NCI-H1930 (cell line): ENCODE data around the gene CACNA2D3.

Source experiments
- DNase-seq, 2 experiments: peaks; one replicate each; lab custom pipeline; 2025; lab: John Stamatoyannopoulos, UW

Gene CACNA2D3

GRCh38 chr3:54745843-54746242 lies 623.5 kb downstream of the CACNA2D3 start:
- DNase-seq: no peak

DNA sequence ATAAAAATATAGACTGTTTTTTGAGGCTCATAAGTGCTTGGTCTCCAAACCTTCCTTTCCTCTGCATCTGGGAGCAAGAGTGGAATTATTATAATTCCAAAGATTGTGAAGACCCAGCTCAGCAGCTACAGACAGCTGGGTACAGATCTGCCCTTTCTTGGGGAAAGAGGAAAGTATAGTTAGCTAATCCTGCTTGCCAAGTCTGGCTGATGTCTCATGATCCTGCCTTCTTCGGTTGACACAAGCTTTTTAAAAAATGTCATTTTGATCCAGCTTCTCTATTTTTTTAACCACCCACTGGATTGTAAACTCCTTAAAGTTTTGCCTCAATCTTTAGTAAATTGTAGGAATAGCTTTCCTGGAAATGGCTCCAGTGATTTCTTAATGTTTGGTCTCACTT lies 624.4 kb downstream of the CACNA2D3 start:
- no peak for DNase-seq

- no peak for DNase-seq
Observed at GRCh38 chr3:54755756-54756155, 633.4 kb downstream of the CACNA2D3 start.

GRCh38 chr3:54756330-54756731 lies 634.0 kb downstream of the CACNA2D3 start:
- DNase-seq: no peak

- DNase-seq: no peak
Observed at GRCh38 chr3:54758461-54758860, 636.1 kb downstream of the CACNA2D3 start.

GRCh38 chr3:54759166-54759565 lies 636.8 kb downstream of the CACNA2D3 start:
- DNase-seq: no peak

- DNase-seq: no peak
Observed at GRCh38 chr3:54760201-54760600, 637.8 kb downstream of the CACNA2D3 start.

GRCh38 chr3:54761637-54762036 lies 639.3 kb downstream of the CACNA2D3 start:
- DNase-seq: no peak

DNA sequence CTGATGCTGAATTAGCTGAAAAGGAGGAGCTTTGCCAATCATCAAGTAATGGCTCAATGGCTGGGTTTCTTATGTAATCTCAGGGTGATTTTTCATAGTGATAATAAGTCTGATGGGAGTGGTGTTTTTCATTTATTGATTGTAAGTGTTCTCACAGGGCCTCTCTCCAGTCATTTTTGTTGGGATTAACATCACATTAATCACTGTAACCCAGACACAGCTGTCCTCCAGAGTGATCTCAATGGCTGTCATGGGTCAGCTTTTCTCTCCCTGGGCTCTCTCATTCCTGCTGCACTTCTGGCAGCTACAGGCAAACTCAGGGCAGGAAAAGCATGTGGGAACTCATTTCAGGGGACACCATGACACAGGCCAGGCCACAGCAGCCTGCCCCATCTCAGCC lies 642.6 kb downstream of the CACNA2D3 start:
- DNase-seq: no peak

- DNase-seq: no peak
Observed at GRCh38 chr3:54771050-54771449, 648.7 kb downstream of the CACNA2D3 start.

DNA sequence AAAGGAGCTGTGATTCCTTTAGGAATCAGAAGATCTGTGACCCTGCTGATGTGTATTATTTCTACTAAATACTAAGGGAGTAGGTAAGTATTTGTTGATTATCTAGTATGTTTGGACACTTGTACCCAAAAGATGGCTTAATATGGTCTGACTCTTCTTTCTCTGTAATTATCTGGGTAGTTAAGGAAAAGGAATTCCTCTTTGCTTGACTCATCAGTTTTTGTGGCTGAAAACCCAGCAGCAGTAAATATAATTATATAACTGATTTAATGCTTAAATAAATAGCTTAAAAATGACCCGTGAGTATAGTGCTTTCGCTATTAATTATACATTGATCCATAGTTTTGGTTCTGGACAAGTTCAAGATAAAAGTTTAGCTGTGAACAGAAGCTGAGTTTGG lies 649.7 kb downstream of the CACNA2D3 start:
- DNase-seq: no peak

GRCh38 chr3:54772746-54773145 lies 650.4 kb downstream of the CACNA2D3 start:
- no peak for DNase-seq

DNA sequence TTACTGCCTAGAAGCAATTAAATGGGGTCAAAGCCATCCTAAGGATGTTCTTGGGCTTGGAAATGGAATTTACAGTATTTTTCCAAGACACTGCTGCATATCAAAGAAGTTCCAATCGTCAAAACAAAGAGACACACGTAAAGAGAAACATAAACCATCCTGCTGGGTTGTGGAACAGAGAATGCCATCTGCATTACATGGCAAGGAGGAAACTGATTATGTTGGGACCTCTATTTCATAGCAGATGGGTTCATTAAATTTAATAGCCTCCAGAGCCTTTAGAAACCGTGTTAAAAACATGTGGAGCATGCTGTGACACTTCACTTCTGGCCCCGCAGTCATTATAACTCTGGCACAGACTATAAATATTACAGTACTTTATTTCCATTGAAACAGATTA lies 650.9 kb downstream of the CACNA2D3 start:
- DNase-seq: no peak

- no peak for DNase-seq
Observed at GRCh38 chr3:54776601-54777000, 654.2 kb downstream of the CACNA2D3 start.

- DNase-seq: no peak
Observed at GRCh38 chr3:54777141-54777540, 654.8 kb downstream of the CACNA2D3 start.

DNA sequence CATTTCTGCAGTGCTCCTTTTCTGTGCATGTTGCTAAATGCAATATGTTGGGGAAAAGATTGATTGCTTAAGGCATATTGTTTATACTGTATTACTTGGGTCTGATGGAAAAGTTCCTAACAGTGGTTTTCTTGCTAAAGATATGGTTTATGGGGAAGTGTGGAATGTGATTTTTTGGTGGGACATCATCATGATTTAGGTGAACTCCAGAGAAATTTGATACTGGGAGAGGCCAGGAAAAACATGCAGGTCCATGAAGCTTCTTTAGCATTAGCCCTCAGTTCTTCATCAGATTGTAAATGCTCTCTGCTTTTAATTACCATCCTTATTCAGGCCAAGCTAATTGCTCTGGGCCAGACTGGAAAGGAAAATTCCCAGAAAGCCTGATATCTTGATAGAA lies 658.0 kb downstream of the CACNA2D3 start:
- no peak for DNase-seq

DNA sequence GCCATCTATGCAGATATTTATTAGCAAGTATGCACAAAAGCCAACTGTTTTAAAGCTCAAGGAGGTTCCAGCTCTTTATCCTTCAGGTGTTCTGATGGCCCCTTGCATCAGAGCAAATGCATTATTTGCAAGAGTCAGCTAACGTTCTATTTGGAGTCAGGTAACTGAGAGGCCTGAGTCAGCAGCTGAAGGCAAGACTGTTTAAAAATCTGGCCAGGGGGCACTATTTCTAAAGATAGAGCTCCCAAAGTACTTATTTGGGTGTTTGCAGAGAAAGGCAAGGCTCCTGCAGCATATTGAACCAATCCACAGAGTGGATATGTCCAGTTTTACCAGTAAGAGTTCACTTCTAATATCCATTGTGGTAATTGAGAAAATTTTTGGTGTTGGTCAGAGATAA lies 659.4 kb downstream of the CACNA2D3 start:
- DNase-seq: no peak

- no peak for DNase-seq
Observed at GRCh38 chr3:54783611-54784010, 661.3 kb downstream of the CACNA2D3 start.

DNA sequence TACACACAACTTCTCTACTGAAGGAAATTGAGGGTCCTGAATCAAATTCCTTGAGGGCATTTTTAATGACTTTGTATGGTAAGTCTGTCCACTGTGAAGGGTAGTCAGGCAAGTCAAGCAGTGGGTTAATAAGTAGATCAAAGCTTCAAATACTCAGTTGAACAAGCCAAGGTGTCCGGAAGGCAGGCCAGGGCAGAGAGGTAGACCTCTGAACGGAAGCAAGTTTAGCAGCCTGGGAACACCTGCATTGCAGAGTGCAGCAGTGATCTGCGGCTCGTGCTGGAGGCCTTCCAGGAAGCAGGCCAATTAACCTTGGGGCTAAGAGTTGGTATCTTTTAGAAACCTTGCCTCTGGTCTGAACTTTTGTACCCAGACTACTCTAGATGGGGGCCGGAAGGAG lies 661.7 kb downstream of the CACNA2D3 start:
- no peak for DNase-seq

DNA sequence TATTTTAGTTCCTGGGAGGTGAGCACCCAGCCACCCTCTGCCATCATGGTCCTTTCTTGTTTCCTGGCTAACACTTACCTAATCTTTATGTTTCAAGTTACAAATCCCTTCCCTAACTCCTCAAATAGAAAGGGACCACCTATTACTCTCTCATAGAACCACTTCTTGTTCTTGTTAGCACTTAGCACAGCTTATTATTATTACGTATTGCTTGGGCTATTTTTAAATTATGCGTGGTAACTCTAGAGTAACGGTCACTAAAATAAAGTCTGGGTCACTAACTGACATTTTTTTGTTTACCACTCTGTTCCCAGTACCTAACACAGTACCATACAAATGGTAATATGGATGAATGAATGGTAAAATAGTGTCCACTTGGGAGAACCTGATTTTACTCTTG lies 663.6 kb downstream of the CACNA2D3 start:
- no peak for DNase-seq

GRCh38 chr3:54790051-54790450 lies 667.7 kb downstream of the CACNA2D3 start:
- no peak for DNase-seq

DNA sequence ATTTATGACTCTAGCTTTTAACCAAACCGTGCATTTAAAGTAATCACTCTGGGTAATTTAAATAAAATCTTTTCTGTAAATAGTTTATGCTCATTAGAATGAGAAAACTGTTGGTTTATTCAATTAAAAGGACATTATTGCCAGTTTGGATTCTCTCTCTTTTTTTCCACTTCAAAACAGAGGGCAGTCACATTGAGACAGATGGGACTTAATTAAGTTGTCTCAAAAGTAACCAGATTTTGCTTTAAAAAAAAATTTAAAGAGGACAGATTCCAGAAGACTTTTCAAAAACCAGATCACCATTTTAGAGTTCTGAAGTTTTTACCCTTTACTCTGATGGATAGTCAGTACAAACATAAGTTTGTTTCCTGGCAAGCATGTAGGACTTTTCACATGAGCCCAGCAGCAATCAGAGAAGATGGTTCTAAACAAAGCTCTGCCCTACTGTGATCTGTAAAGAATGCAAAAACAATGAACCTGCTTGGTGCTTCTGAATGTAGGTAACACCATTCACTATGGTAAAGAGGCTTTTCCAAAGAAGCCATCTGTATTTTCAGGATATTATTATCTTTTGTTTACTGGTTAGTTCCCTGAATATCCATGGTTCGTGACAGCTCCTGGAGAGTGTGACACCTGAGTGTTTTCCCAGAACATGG lies 669.3 kb downstream of the CACNA2D3 start:
- no peak for DNase-seq

DNA sequence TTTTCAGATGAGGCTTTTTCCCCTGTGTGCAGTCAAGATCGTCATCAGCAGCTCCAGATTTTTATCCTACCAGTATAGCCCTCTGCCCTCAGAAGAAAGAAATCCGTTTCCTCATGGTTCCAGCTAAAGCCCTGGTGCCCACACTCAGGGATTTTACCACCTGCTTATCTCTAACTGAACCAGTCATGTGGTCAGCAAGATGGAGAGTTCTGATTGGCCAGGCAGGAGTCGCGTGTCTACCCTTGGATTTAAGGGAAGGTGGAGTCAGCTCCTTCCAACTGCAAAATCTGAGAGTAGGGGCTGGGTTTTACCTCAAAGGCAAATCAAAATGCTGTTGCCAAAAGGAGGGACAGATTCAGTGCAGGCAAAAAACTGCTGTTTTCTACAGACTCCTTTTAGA lies 670.2 kb downstream of the CACNA2D3 start:
- DNase-seq: no peak

- no peak for DNase-seq
Observed at GRCh38 chr3:54793171-54793570, 670.8 kb downstream of the CACNA2D3 start.

GRCh38 chr3:54797111-54797510 lies 674.8 kb downstream of the CACNA2D3 start:
- no peak for DNase-seq
